DND-41 (cell line): ENCODE data around the gene C3orf20.

Experiments
- ATAC-seq: fragments of 200-7000 bp; cut with Tn5 transposase; 3 replicates; pipeline ENCODE4 v1.9.1; 2021; ENCODE audit warnings: low read depth; ENCODE audit not compliant: insufficient read depth
- DNase-seq: peaks from one replicate; pipeline ENCODE4 v3.0.0-alpha.2; 2020
- H2AFZ ChIP-seq: 2 replicates; pipeline ENCODE4 v1.6.0; 2012; ENCODE audit warnings: low read depth, low read length
- H3K27ac ChIP-seq: 2 replicates; pipeline ENCODE4 v1.5.1; 2012; ENCODE audit warnings: low read length, inconsistent platforms
- H3K27me3 ChIP-seq: fragments of 200-600 bp; sonication (generic); 2 replicates; pipeline ENCODE4 v1.6.0; 2012; ENCODE audit warnings: low read length, mild to moderate bottlenecking, inconsistent platforms; ENCODE audit not compliant: insufficient read depth, poor library complexity
- H3K36me3 ChIP-seq: 2 replicates; pipeline ENCODE4 v1.5.1; 2012; ENCODE audit warnings: low read length, inconsistent platforms; ENCODE audit not compliant: insufficient read depth
- H3K4me1 ChIP-seq: 2 replicates; pipeline ENCODE4 v1.5.1; 2012; ENCODE audit warnings: mild to moderate bottlenecking, low read length; ENCODE audit not compliant: insufficient read depth
- H3K4me2 ChIP-seq: 2 replicates; pipeline ENCODE4 v1.6.0; 2012; ENCODE audit warnings: mild to moderate bottlenecking, moderate library complexity, low read length, inconsistent platforms; ENCODE audit not compliant: insufficient read depth
- H3K4me3 ChIP-seq, 2 experiments: fragments of 200-600 bp in 1 of 2; shearing (Covaris generic) in 1 of 2; 2 replicates each; pipeline ENCODE4 v1.5.1; 2012 to 2016; ENCODE audit warnings: inconsistent platforms in 2 of 2, low read length in 2 of 2, mild to moderate bottlenecking in 2 of 2, low read depth in 1 of 2, moderate library complexity in 1 of 2
- H3K79me2 ChIP-seq: 2 replicates; pipeline ENCODE4 v1.6.0; 2012; ENCODE audit warnings: low read length, inconsistent platforms; ENCODE audit not compliant: insufficient read depth
- H3K9ac ChIP-seq: 2 replicates; pipeline ENCODE4 v1.6.0; 2012; ENCODE audit warnings: low read depth, mild to moderate bottlenecking, inconsistent platforms, low read length, moderate library complexity
- H3K9me3 ChIP-seq: 2 replicates; pipeline ENCODE4 v1.5.1; 2012; ENCODE audit warnings: low read length, moderate library complexity, mild to moderate bottlenecking, inconsistent platforms; ENCODE audit not compliant: insufficient read depth, severe bottlenecking
- H4K20me1 ChIP-seq: 2 replicates; pipeline ENCODE4 v1.6.0; 2012; ENCODE audit warnings: low read length; ENCODE audit not compliant: insufficient read depth
- EZH2 ChIP-seq: IDR thresholded peaks from 3 replicates; pipeline ENCODE4 v1.6.1; 2012; ENCODE audit warnings: borderline replicate concordance, low read depth, mild to moderate bottlenecking, moderate library complexity, low read length, inconsistent platforms; ENCODE audit not compliant: severe bottlenecking
- TF ChIP-seq, protein P1 (sequence below): IDR thresholded peaks from 2 replicates; pipeline ENCODE4 v1.5.1; 2012; ENCODE audit warnings: borderline replicate concordance, low read length, moderate library complexity, mild to moderate bottlenecking; ENCODE audit not compliant: poor library complexity, severe bottlenecking; ENCODE audit errors: extremely low read depth

C3orf20 gene

DNA sequence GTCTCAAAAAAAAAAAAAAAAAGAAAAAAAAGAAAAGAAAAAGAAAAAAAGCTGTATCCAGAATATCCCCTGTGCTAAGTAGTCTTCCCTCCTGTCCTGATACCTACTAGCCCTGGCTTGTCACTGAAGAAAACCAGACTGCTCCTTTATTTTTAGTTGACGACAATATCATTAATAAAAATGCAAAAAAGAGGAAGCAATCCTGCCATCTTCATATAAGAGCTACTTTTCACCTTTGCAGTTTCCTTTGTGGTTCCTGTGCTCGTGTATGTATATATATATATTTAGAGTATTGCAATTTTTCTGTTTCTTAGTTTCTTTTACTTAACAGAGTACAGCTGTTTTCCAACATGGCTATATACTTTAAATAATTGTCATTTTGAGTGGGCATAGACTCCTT lies 13.6 kb downstream of the C3orf20 start:
- no peak for DNase-seq
- H3K9ac ChIP-seq: no peak overlapping the region
- ATAC-seq: no peak
- H3K4me1 ChIP-seq: peaks cover 5% of the 10 kb centered on the region; the same call in 1 of the 2 replicates
- no peaks in the 10 kb centered on the region for H3K36me3 ChIP-seq
- no peak overlapping the region for H3K4me3 ChIP-seq
- no peak overlapping the region for H2AFZ ChIP-seq
- no peak overlapping the region for H3K4me2 ChIP-seq
- no peaks in the 10 kb centered on the region for H3K79me2 ChIP-seq
- H3K9me3 ChIP-seq: no peaks in the 10 kb centered on the region
- TF ChIP-seq, protein P1, sequence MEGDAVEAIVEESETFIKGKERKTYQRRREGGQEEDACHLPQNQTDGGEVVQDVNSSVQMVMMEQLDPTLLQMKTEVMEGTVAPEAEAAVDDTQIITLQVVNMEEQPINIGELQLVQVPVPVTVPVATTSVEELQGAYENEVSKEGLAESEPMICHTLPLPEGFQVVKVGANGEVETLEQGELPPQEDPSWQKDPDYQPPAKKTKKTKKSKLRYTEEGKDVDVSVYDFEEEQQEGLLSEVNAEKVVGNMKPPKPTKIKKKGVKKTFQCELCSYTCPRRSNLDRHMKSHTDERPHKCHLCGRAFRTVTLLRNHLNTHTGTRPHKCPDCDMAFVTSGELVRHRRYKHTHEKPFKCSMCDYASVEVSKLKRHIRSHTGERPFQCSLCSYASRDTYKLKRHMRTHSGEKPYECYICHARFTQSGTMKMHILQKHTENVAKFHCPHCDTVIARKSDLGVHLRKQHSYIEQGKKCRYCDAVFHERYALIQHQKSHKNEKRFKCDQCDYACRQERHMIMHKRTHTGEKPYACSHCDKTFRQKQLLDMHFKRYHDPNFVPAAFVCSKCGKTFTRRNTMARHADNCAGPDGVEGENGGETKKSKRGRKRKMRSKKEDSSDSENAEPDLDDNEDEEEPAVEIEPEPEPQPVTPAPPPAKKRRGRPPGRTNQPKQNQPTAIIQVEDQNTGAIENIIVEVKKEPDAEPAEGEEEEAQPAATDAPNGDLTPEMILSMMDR: no peak
- no peak for TF ChIP-seq EZH2
- no peaks in the 10 kb centered on the region for H3K27me3 ChIP-seq
- no peak overlapping the region for H3K27ac ChIP-seq
- no peaks in the 10 kb centered on the region for H4K20me1 ChIP-seq

DNA sequence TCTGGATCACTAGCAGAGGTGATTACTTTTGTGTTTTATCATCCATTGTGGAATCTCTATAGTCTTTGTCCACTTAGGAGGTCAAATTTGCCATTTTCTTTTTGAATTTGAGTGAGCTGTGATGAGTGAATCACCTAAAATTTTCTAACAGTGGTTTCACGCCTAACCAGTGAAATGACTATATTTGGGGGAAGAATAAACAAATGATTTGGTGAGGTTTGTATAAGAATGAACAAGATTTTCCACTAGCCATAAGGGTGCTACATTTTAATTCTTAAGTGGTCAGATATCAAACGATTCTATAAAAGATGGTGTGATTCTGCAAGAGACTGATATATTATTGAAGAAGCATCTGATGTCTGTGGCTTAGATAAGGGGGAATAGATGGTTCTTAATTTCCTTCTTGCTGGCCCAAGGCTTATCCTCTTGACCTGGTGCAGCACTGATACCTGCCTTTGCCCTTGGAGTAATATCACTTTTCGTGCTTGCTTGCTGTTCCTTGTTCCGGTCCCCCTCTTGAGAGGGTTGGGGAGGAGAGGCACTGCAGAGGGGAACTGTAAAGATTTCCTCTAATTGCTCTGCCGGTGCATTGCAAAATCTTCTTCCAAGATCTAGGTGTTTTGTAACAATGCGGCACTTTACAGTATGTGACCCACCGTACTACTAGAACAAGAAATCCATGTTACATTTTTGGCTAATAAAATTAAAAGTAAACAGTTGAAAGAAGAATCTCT lies 14.5 kb downstream of the C3orf20 start:
- H2AFZ ChIP-seq: no peak overlapping the region
- no peak for DNase-seq
- no peaks in the 10 kb centered on the region for H4K20me1 ChIP-seq
- no peak overlapping the region for H3K9ac ChIP-seq
- TF ChIP-seq EZH2: no peak
- TF ChIP-seq, protein P1: no peak
- H3K27me3 ChIP-seq: no peaks in the 10 kb centered on the region
- ATAC-seq: no peak
- no peak overlapping the region for H3K4me2 ChIP-seq
- H3K79me2 ChIP-seq: no peaks in the 10 kb centered on the region
- no peaks in the 10 kb centered on the region for H3K36me3 ChIP-seq
- H3K4me3 ChIP-seq: no peak overlapping the region
- no peak overlapping the region for H3K27ac ChIP-seq
- H3K4me1 ChIP-seq: peaks cover 5% of the 10 kb centered on the region; the same call in 1 of the 2 replicates
- no peaks in the 10 kb centered on the region for H3K9me3 ChIP-seq

DNA sequence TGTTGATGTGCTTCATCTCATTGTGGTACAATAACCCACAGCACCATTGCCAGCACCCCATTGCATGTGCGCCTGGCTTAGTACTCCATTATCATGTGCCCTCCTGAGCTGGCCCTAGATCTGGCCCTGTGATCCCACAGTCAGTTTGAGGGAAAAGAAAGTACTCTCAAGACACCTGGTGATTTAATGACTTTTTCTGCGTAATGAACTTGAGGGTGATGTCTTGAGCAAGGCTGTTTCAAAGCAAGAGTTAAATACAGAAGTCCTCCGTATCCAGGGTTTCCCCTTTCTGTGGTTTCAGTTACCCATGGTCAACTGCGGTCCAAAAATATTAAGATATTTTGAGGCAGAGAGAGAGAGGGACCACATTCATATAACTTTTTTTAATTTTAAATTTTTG lies 16.3 kb downstream of the C3orf20 start:
- Histone ChIP-seq H3K9ac (no peak overlapping the region), H3K4me3 (no peak overlapping the region), H3K36me3 (no peaks in the 10 kb centered on the region), H3K27me3 (no peaks in the 10 kb centered on the region), H3K79me2 (no peaks in the 10 kb centered on the region), H4K20me1 (no peaks in the 10 kb centered on the region), H3K4me2 (no peak overlapping the region), H3K27ac (no peak overlapping the region), H3K9me3 (no peaks in the 10 kb centered on the region), H2AFZ (no peak overlapping the region), H3K4me1 (peaks cover 5% of the 10 kb centered on the region; the same call in 1 of the 2 replicates)
- no peak for ATAC-seq
- no peak for DNase-seq
- TF ChIP-seq, protein P1: no peak
- TF ChIP-seq EZH2: no peak
